H9 (cell line): ENCODE results near the gene CADPS2. TPM values are rescaled to one million over a fixed set of nuclear protein-coding genes. Genes with fewer than 3 reads are reported as not detected.

Experiments used
- DNase-seq: peaks from one replicate; pipeline ENCODE4 v3.0.0-alpha.2; 2017
- H2AFZ ChIP-seq: one replicate; pipeline ENCODE4 v1.6.1; 2013; ENCODE audit warnings: mild to moderate bottlenecking, low read length, control low read depth, moderate library complexity
- H2AK5ac ChIP-seq: 2 replicates; pipeline ENCODE4 v1.6.1; 2013; ENCODE audit warnings: low read length, control low read depth, mixed read lengths; ENCODE audit not compliant: insufficient read length
- H2BK120ac ChIP-seq: one replicate; pipeline ENCODE4 v1.6.1; 2013; ENCODE audit warnings: low read depth, mild to moderate bottlenecking, low read length, control low read depth, inconsistent platforms; ENCODE audit not compliant: poor library complexity, severe bottlenecking
- H2BK12ac ChIP-seq: 2 replicates; pipeline ENCODE4 v1.6.1; 2013; ENCODE audit warnings: low read length, control low read depth, mixed read lengths, low read depth; ENCODE audit not compliant: insufficient read length
- H2BK15ac ChIP-seq: 2 replicates; pipeline ENCODE4 v1.6.1; 2013; ENCODE audit warnings: low read depth, low read length, control low read depth
- H2BK20ac ChIP-seq: one replicate; pipeline ENCODE4 v1.6.1; 2013; ENCODE audit warnings: low read depth, mild to moderate bottlenecking, low read length, control low read depth, inconsistent platforms; ENCODE audit not compliant: poor library complexity, severe bottlenecking
- H2BK5ac ChIP-seq: 2 replicates; pipeline ENCODE4 v1.6.1; 2013; ENCODE audit warnings: low read length, control low read depth, mixed read lengths; ENCODE audit not compliant: insufficient read length
- H3K14ac ChIP-seq: 2 replicates; pipeline ENCODE4 v1.6.1; 2013; ENCODE audit warnings: low read length, control low read depth; ENCODE audit not compliant: insufficient read depth
- H3K18ac ChIP-seq: 2 replicates; pipeline ENCODE4 v1.6.1; 2013; ENCODE audit warnings: low read depth, mild to moderate bottlenecking, mixed read lengths, low read length, control low read depth; ENCODE audit not compliant: insufficient read length
- H3K23ac ChIP-seq: 2 replicates; pipeline ENCODE4 v1.6.1; 2013; ENCODE audit warnings: low read length, control low read depth, mixed read lengths, low read depth; ENCODE audit not compliant: insufficient read length
- H3K23me2 ChIP-seq: 2 replicates; pipeline ENCODE4 v1.6.1; 2013; ENCODE audit warnings: low read depth, mild to moderate bottlenecking, mixed read lengths, low read length, control low read depth; ENCODE audit not compliant: insufficient read length, poor library complexity, severe bottlenecking
- H3K27ac ChIP-seq: 2 replicates; pipeline ENCODE4 v1.5.1; 2013; ENCODE audit warnings: low read length, control low read depth, mixed read lengths, low read depth; ENCODE audit not compliant: insufficient read length
- H3K27me3 ChIP-seq: 2 replicates; pipeline ENCODE4 v1.6.1; 2013; ENCODE audit warnings: low read length, control low read depth, inconsistent platforms; ENCODE audit not compliant: insufficient read depth
- H3K4ac ChIP-seq: 2 replicates; pipeline ENCODE4 v1.6.1; 2013; ENCODE audit warnings: low read depth, mild to moderate bottlenecking, control low read depth, inconsistent platforms, low read length, moderate library complexity
- H3K4me1 ChIP-seq: 2 replicates; pipeline ENCODE4 v1.6.1; 2013; ENCODE audit warnings: low read length, control low read depth, inconsistent platforms; ENCODE audit not compliant: insufficient read depth
- H3K4me2 ChIP-seq: 2 replicates; pipeline ENCODE4 v1.6.1; 2013; ENCODE audit warnings: low read length, control low read depth, mixed read lengths; ENCODE audit not compliant: insufficient read length, insufficient read depth
- H3K56ac ChIP-seq: 2 replicates; pipeline ENCODE4 v1.6.1; 2013; ENCODE audit warnings: low read depth, mild to moderate bottlenecking, mixed read lengths, low read length, control low read depth; ENCODE audit not compliant: insufficient read length
- H3K79me1 ChIP-seq: 2 replicates; pipeline ENCODE4 v1.6.1; 2013; ENCODE audit warnings: low read depth, mild to moderate bottlenecking, moderate library complexity, low read length, control low read depth, inconsistent platforms; ENCODE audit not compliant: insufficient read depth, poor library complexity, severe bottlenecking
- H3K79me2 ChIP-seq: 2 replicates; pipeline ENCODE4 v1.6.1; 2013; ENCODE audit warnings: low read length, control low read depth, inconsistent platforms; ENCODE audit not compliant: insufficient read depth
- H3K9ac ChIP-seq: 2 replicates; pipeline ENCODE4 v1.6.1; 2013; ENCODE audit warnings: low read length, control low read depth, mixed read lengths; ENCODE audit not compliant: insufficient read length; ENCODE audit errors: extremely low read depth
- H3K9me3 ChIP-seq: one replicate; pipeline ENCODE4 v1.6.1; 2013; ENCODE audit warnings: low read depth, low read length, inconsistent platforms; ENCODE audit not compliant: control insufficient read depth
- H3T11ph ChIP-seq: one replicate; pipeline ENCODE4 v1.6.1; 2013; ENCODE audit warnings: mild to moderate bottlenecking, low read length, control low read depth, inconsistent platforms
- H4K20me1 ChIP-seq: one replicate; pipeline ENCODE4 v1.6.1; 2013; ENCODE audit not compliant: control insufficient read depth, insufficient read length, insufficient read depth
- H4K5ac ChIP-seq: 2 replicates; pipeline ENCODE4 v1.6.1; 2013; ENCODE audit warnings: low read depth, mild to moderate bottlenecking, mixed read lengths, low read length, control low read depth; ENCODE audit not compliant: insufficient read length
- H4K8ac ChIP-seq: replicated peaks from 2 replicates; pipeline ENCODE4 v1.6.1; 2013; ENCODE audit warnings: low read length, control low read depth, mixed read lengths, low read depth; ENCODE audit not compliant: insufficient read length
- H4K91ac ChIP-seq: 2 replicates; pipeline ENCODE4 v1.6.1; 2013; ENCODE audit warnings: low read depth, mild to moderate bottlenecking, moderate library complexity, mixed read lengths, low read length, control low read depth; ENCODE audit not compliant: insufficient read length
- H3K27ac Mint-ChIP-seq, 3 experiments: 2 replicates in 2 of 3; 3 replicates in 1 of 3; pipeline ENCODE4 v1.8.0; 2020 to 2021; ENCODE audit warnings: mixed read lengths in 3 of 3, mild to moderate bottlenecking in 1 of 3, moderate library complexity in 1 of 3
- H3K27me3 Mint-ChIP-seq: 2 replicates; pipeline ENCODE4 v1.8.0; 2021; ENCODE audit warnings: low read depth, mild to moderate bottlenecking, moderate library complexity, mixed read lengths
- H3K36me3 Mint-ChIP-seq, 3 experiments: 2 replicates in 2 of 3; 3 replicates in 1 of 3; pipeline ENCODE4 v1.8.0; 2020 to 2021; ENCODE audit warnings: low read depth in 3 of 3, mixed read lengths in 3 of 3; ENCODE audit not compliant: insufficient read depth in 1 of 3
- H3K4me1 Mint-ChIP-seq, 2 experiments: 2 replicates each; pipeline ENCODE4 v1.8.0; 2020; ENCODE audit warnings: mixed read lengths in 2 of 2
- H3K4me3 Mint-ChIP-seq, 2 experiments: 2 replicates in 1 of 2; 3 replicates in 1 of 2; pipeline ENCODE4 v1.8.0; 2020 to 2021; ENCODE audit warnings: mild to moderate bottlenecking in 2 of 2, mixed read lengths in 2 of 2, moderate library complexity in 1 of 2
- H3K9me3 Mint-ChIP-seq, 2 experiments: 2 replicates in 1 of 2; 3 replicates in 1 of 2; pipeline ENCODE4 v1.8.0; 2020; ENCODE audit warnings: mild to moderate bottlenecking in 2 of 2, mixed read lengths in 2 of 2, moderate library complexity in 1 of 2
- WGBS: extraction: QIAGEN DNeasy Blood & Tissue Kit; methylation state at CpG from one replicate; pipeline ENCODE4 v1.1.7; 2013; ENCODE audit warnings: missing lambda C conversion rate, low lambda C conversion rate, mixed read lengths; ENCODE audit not compliant: insufficient read length; ENCODE audit errors: extremely low coverage; 5-methylcytosine and 5-hydroxymethylcytosine counted together
- total RNA-seq: library from RNA; stranded (reverse); gene quantifications from 2 replicates; pipeline ENCODE4 v1.2.1, GENCODE V29; 2021
- TF ChIP-seq, protein P1 (sequence below): fragments of 200-600 bp; sonication (generic); conservative IDR thresholded peaks from 3 replicates; pipeline ENCODE4 v1.8.0; 2021; ENCODE audit warnings: antibody characterized with exemption, mild to moderate bottlenecking

CADPS2 gene
- total RNA-seq, 1 experiment from 2014 or later = 7.1 TPM

DNA sequence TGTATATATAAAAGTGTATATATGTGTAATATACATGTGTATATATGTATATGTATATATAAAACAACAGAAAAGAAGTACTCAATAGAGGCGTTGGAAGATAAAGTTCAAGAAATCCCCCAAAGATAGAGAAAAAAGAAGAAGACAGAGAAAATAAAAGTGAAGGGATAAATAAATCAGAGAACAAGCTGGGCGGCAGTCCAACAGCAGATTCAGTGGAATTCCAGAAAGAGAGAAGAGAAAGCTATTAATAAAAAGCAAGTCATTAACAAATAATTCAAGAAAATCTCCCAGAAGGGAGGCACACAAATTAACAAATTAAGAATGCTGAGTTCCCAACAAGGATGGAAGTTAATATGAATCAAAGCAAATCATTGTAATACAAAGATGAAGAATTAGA is 124.2 kb downstream of the CADPS2 start:
- no peak overlapping the region for H4K91ac ChIP-seq
- Mint-ChIP-seq H3K4me1 (peaks cover 24 to 27% of the 10 kb centered on the region in 2 experiments), H3K36me3 (no peaks in the 10 kb centered on the region), H3K27me3 (no peaks in the 10 kb centered on the region), H3K27ac (no peak overlapping the region; a peak in 1 of 7 replicates), H3K9me3 (no peaks in the 10 kb centered on the region), H3K4me3 (no peak overlapping the region)
- H3K4me2 ChIP-seq = no peak overlapping the region
- H3K9ac ChIP-seq = no peak overlapping the region
- no peak overlapping the region for H2BK20ac ChIP-seq
- no peak overlapping the region for H2BK12ac ChIP-seq
- H3K56ac ChIP-seq = no peak overlapping the region
- H3K4ac ChIP-seq = no peak overlapping the region
- H3K14ac ChIP-seq = no peak overlapping the region
- H3K23ac ChIP-seq = no peak overlapping the region
- TF ChIP-seq, protein P1, sequence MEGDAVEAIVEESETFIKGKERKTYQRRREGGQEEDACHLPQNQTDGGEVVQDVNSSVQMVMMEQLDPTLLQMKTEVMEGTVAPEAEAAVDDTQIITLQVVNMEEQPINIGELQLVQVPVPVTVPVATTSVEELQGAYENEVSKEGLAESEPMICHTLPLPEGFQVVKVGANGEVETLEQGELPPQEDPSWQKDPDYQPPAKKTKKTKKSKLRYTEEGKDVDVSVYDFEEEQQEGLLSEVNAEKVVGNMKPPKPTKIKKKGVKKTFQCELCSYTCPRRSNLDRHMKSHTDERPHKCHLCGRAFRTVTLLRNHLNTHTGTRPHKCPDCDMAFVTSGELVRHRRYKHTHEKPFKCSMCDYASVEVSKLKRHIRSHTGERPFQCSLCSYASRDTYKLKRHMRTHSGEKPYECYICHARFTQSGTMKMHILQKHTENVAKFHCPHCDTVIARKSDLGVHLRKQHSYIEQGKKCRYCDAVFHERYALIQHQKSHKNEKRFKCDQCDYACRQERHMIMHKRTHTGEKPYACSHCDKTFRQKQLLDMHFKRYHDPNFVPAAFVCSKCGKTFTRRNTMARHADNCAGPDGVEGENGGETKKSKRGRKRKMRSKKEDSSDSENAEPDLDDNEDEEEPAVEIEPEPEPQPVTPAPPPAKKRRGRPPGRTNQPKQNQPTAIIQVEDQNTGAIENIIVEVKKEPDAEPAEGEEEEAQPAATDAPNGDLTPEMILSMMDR = no peak
- no peak overlapping the region for H2AK5ac ChIP-seq
- no peak overlapping the region for H3T11ph ChIP-seq
- no peaks in the 10 kb centered on the region for H3K79me1 ChIP-seq
- no peak overlapping the region for H4K8ac ChIP-seq
- H3K18ac ChIP-seq = no peak overlapping the region
- no peaks in the 10 kb centered on the region for H3K9me3 ChIP-seq
- H2AFZ ChIP-seq = no peak overlapping the region
- no peaks in the 10 kb centered on the region for H3K4me1 ChIP-seq
- H4K20me1 ChIP-seq = no peaks in the 10 kb centered on the region
- DNase-seq = no peak
- no CpG with 5 or more reads among the region's 2 CpGs for WGBS
- no peak overlapping the region for H4K5ac ChIP-seq
- H2BK5ac ChIP-seq = no peak overlapping the region
- H3K79me2 ChIP-seq = no peaks in the 10 kb centered on the region
- H2BK15ac ChIP-seq = no peak overlapping the region
- H2BK120ac ChIP-seq = no peak overlapping the region
- H3K27ac ChIP-seq = no peak overlapping the region
- H3K23me2 ChIP-seq = no peaks in the 10 kb centered on the region
- no peaks in the 10 kb centered on the region for H3K27me3 ChIP-seq
